Measurements from ENCODE around the gene SRR. TPM values are rescaled to one million over a fixed set of nuclear protein-coding genes. Genes with fewer than 3 reads are reported as not detected.

Gene SRR
- total and polyA plus RNA-seq, 3 experiments from 2014 or later, result 5.7 to 13.4 (median 11.7) TPM

DNA sequence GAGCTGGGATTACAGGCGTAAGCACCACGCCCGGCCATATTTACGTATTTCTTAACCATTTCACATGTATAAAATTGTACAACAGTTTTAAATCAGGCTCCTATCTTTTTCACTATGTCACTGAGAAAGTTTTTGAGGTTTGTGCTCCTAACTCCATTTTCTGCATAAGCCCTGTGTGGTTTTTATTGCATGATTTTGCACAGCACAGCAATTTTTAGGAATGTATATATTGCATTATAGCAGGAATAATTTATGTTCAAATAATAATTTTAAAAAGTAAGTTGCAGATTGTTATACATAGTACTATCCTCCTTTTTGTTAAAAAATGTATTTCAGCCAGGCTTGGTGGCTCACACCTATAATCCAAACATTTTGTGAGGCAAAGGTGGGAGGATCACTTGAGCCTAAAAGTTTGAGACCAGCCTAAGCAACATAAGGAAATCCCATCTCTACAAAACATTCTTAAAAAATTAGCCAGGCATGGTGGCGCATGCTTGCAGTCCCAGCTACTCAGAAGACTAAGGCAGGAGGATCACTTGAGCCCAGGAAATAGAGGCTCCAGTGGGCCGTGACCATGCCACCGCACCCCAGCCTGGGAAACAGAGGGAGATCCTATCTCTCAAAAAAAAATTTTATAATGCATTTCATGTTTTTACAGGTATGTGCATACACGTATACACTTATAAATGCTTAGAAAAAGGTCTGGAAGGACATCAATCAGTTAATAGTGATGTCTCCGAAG, 26.1 kb upstream of the SRR start:
- no peak for DNase-seq
- Mint-ChIP-seq H3K36me3 (peaks cover 23 to 70% (median 33%) of the 10 kb centered on the region in 3 donors), H3K9me3 (no peaks in the 10 kb centered on the region), H3K4me1 (peaks cover 30 to 46% (median 43%) of the 10 kb centered on the region in 3 donors), H3K4me3 (no peak overlapping the region), H3K27me3 (no peaks in the 10 kb centered on the region), H3K27ac (peak overlapping the region in 1 of 8 donors; percentile 38)
- Histone ChIP-seq H3K4me1 (ENCODE audit: insufficient read depth, low read length) (peaks cover 30% of the 10 kb centered on the region), H3K27ac (ENCODE audit: low read depth, low read length) (no peak overlapping the region), H3K36me3 (ENCODE audit: insufficient read depth, low read length) (peaks cover 3% of the 10 kb centered on the region), H3K4me3 (ENCODE audit: low read length) (no peak overlapping the region), H3K27me3 (ENCODE audit: insufficient read depth, low read length, poor library complexity, severe bottlenecking) (no peaks in the 10 kb centered on the region), H3K9me3 (ENCODE audit: low read length) (no peaks in the 10 kb centered on the region)
- ChIA-PET POLR2A (interaction anchor here (0.7 kb wide), 1 partner anchor 62 kb away, joined by 3 read pairs; no protein-coding TSS in a partner anchor), CTCF (interaction anchor here (2.1 kb wide), 1 partner anchor 33 kb away, joined by 9 read pairs; no protein-coding TSS in a partner anchor)

DNA sequence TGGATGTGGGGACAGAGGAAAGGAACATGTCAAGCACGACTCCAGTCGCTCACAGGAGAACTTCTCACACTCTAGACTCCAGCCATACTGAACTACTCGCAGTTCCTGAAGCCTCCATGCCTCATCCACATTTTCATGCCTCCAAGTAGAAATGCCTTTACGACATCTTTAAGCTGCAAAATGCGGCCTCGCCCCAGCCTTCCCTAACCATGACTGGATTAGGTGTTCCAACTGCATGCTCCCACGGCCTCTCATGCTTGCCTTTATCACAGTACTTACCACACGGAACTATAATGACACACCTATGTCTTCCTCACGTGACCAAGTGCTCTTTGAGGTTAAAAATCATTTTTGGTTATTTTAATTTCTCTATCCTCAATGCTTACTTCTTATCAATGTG, 24.0 kb upstream of the SRR start:
- ChIA-PET POLR2A (interaction anchor here (0.7 to 2.3 kb wide), 3 partner anchors 13 to 225 kb away, joined by 3 to 12 read pairs (median 3); partner anchors contain the start of gene HIC1), CTCF (interaction anchor here (0.7 to 6.5 kb wide), 4 partner anchors 13 to 223 kb away, joined by 3 to 121 read pairs (median 27); partner anchors contain the start of gene HIC1)
- H3K36me3 Mint-ChIP-seq, result peaks cover 17 to 73% (median 39%) of the 10 kb centered on the region in 3 donors
- no peaks in the 10 kb centered on the region for H3K9me3 Mint-ChIP-seq
- H3K4me1 Mint-ChIP-seq, result peaks cover 22 to 35% (median 35%) of the 10 kb centered on the region in 3 donors
- H3K4me3 Mint-ChIP-seq, result no peak overlapping the region
- Histone ChIP-seq H3K27me3 (ENCODE audit: insufficient read depth, low read length, poor library complexity, severe bottlenecking) (no peaks in the 10 kb centered on the region), H3K27ac (ENCODE audit: low read depth, low read length) (no peak overlapping the region), H3K36me3 (ENCODE audit: insufficient read depth, low read length) (peaks cover 5% of the 10 kb centered on the region), H3K4me3 (ENCODE audit: low read length) (no peak overlapping the region), H3K4me1 (ENCODE audit: insufficient read depth, low read length) (peaks cover 22% of the 10 kb centered on the region), H3K9me3 (ENCODE audit: low read length) (no peaks in the 10 kb centered on the region)
- H3K27ac Mint-ChIP-seq, result peak overlapping the region in 1 of 8 donors; percentile 21
- no peak for DNase-seq
- H3K27me3 Mint-ChIP-seq, result no peaks in the 10 kb centered on the region

DNA sequence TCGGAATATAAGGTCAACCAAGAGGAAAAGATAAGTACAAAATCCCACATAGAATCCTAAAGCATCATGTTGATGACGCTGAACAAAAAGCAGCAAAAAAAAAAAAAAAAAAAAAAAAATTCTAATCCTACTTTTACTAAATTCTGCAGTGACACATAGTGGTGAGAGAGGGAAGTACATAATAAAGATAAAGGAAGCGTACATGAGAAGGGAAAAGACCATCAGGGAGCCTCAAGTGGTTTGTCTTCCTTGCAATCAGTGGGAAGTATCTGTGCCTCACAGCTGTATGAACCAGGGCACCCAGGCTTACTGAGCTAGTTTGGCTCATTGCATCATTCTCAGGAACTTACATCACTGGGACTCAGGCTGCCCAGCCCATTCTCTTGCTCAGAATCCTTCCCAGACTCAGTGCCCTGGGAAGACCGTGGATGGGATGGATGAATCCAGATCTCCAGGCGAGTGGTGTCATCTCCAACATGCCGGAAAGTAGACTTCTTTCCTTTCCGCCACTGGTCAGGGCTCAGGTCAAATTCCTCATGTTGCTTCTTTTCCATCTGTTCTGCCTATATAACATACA, 21.4 kb upstream of the SRR start:
- Mint-ChIP-seq H3K4me3 (peak overlapping the region in 1 of 7 donors; percentile 24), H3K27ac (peak overlapping the region in 7 of 8 donors; percentile 11 to 85 (median 57)), H3K4me1 (peaks cover 7 to 14% (median 14%) of the 10 kb centered on the region in 3 donors), H3K27me3 (no peaks in the 10 kb centered on the region), H3K36me3 (peaks cover 14 to 75% (median 39%) of the 10 kb centered on the region in 3 donors), H3K9me3 (no peaks in the 10 kb centered on the region)
- peak in 2 of 5 donors; percentile 56 to 65 for DNase-seq
- ChIA-PET CTCF (interaction anchor here (0.7 to 6.5 kb wide), 15 partner anchors 13 to 226 kb away, joined by 3 to 121 read pairs (median 4); partner anchors contain the start of gene HIC1), POLR2A (no interaction called here)
- Histone ChIP-seq H3K9me3 (ENCODE audit: low read length) (no peaks in the 10 kb centered on the region), H3K4me3 (ENCODE audit: low read length) (no peak overlapping the region), H3K36me3 (ENCODE audit: insufficient read depth, low read length) (peaks cover 13% of the 10 kb centered on the region), H3K27me3 (ENCODE audit: insufficient read depth, low read length, poor library complexity, severe bottlenecking) (no peaks in the 10 kb centered on the region), H3K27ac (ENCODE audit: low read depth, low read length) (no peak overlapping the region), H3K4me1 (ENCODE audit: insufficient read depth, low read length) (peaks cover 7% of the 10 kb centered on the region)

- ChIA-PET POLR2A (no interaction called here), CTCF (interaction anchor here (0.7 to 6.5 kb wide), 13 partner anchors 13 to 227 kb away, joined by 3 to 121 read pairs (median 4); partner anchors contain the start of gene HIC1)
- H3K4me3 ChIP-seq (ENCODE audit: low read length), result no peak overlapping the region
- no peak overlapping the region for H3K27ac ChIP-seq (ENCODE audit: low read depth, low read length)
- H3K4me1 ChIP-seq (ENCODE audit: insufficient read depth, low read length), result peaks cover 7% of the 10 kb centered on the region
- Mint-ChIP-seq H3K9me3 (no peaks in the 10 kb centered on the region), H3K27me3 (no peaks in the 10 kb centered on the region), H3K4me1 (peaks cover 9 to 14% (median 12%) of the 10 kb centered on the region in 3 donors), H3K27ac (peak overlapping the region in 4 of 8 donors; percentile 14 to 68 (median 43)), H3K36me3 (peaks cover 14 to 80% (median 43%) of the 10 kb centered on the region in 3 donors), H3K4me3 (no peak overlapping the region)
- H3K36me3 ChIP-seq (ENCODE audit: insufficient read depth, low read length), result peaks cover 17% of the 10 kb centered on the region
- no peaks in the 10 kb centered on the region for H3K27me3 ChIP-seq (ENCODE audit: insufficient read depth, low read length, poor library complexity, severe bottlenecking)
- no peak for DNase-seq
- H3K9me3 ChIP-seq (ENCODE audit: low read length), result no peaks in the 10 kb centered on the region
Measured at GRCh38 chr17:2283302-2283701, 20.4 kb upstream of the SRR start.

DNA sequence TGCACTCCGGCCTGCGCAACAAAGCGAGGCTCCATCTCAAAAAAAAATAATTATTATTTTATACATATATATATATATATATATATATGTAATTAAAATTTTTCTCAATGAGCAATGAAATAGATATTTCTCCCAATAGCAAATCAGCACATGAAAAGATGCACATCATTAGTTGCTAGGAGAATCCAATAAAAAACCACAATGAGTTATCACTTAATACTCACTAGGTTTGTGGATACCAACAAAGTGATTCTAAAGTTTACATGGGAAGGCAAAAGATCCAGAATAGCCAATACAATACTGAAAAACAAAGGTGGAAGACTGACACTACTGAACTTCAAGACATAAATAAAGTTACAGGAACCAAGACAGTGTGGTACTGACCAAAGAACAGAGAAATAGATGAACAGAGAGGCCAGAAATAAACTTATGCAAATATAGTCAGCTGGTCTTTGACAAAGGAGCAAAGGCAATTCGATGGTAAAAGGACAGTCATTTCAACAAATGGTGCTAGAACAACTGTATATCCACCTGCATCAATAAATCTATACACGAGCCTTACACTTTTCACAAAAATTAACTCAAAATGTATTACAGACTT, 13.8 kb upstream of the SRR start:
- Histone ChIP-seq H3K27me3 (ENCODE audit: insufficient read depth, low read length, poor library complexity, severe bottlenecking) (no peaks in the 10 kb centered on the region), H3K9me3 (ENCODE audit: low read length) (no peaks in the 10 kb centered on the region), H3K27ac (ENCODE audit: low read depth, low read length) (no peak overlapping the region), H3K4me1 (ENCODE audit: insufficient read depth, low read length) (no peaks in the 10 kb centered on the region), H3K36me3 (ENCODE audit: insufficient read depth, low read length) (peaks cover 43% of the 10 kb centered on the region), H3K4me3 (ENCODE audit: low read length) (no peak overlapping the region)
- Mint-ChIP-seq H3K4me1 (peaks cover 9 to 12% (median 12%) of the 10 kb centered on the region in 3 donors), H3K27ac (peak overlapping the region in 1 of 8 donors; percentile 11), H3K36me3 (peaks cover 4 to 81% (median 37%) of the 10 kb centered on the region in 3 donors), H3K4me3 (no peak overlapping the region), H3K27me3 (no peaks in the 10 kb centered on the region), H3K9me3 (no peaks in the 10 kb centered on the region)
- ChIA-PET POLR2A (no interaction called here), CTCF (no interaction called here)
- DNase-seq, result no peak

DNA sequence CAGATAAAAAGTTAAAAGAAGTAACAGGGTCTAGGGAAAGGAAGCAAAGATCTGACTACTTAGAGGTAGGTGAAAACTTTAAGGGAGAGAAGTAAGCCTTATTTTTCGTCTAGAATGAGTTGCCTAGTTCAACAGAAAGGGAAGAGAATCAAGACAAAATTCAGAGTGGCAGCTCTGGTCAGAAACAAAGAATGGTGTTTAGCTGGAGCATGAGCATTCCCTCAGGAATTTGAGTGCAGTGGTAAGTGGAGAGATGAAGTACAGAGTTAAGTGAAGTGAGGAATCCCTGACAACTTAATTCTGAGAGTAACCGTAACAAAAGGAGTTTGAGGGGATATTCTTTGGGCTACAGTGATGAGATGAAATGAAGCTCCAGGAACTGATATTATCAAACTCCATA, 11.7 kb upstream of the SRR start:
- H3K27me3 ChIP-seq (ENCODE audit: insufficient read depth, low read length, poor library complexity, severe bottlenecking), result no peaks in the 10 kb centered on the region
- no peak overlapping the region for H3K27ac ChIP-seq (ENCODE audit: low read depth, low read length)
- peaks cover 4 to 87% (median 33%) of the 10 kb centered on the region in 3 donors for H3K36me3 Mint-ChIP-seq
- no peak for DNase-seq
- H3K4me1 ChIP-seq (ENCODE audit: insufficient read depth, low read length), result peaks cover 5% of the 10 kb centered on the region
- H3K9me3 Mint-ChIP-seq, result no peaks in the 10 kb centered on the region
- ChIA-PET CTCF (interaction anchor here (1.2 kb wide), 1 partner anchor 11 kb away, joined by 3 read pairs; no protein-coding TSS in a partner anchor), POLR2A (no interaction called here)
- H3K27me3 Mint-ChIP-seq, result no peaks in the 10 kb centered on the region
- peaks cover 23 to 30% (median 28%) of the 10 kb centered on the region in 3 donors for H3K4me1 Mint-ChIP-seq
- no peak overlapping the region for H3K27ac Mint-ChIP-seq
- H3K36me3 ChIP-seq (ENCODE audit: insufficient read depth, low read length), result peaks cover 58% of the 10 kb centered on the region
- H3K9me3 ChIP-seq (ENCODE audit: low read length), result no peaks in the 10 kb centered on the region
- H3K4me3 ChIP-seq (ENCODE audit: low read length), result no peak overlapping the region
- no peak overlapping the region for H3K4me3 Mint-ChIP-seq

- peaks cover 3 to 91% (median 33%) of the 10 kb centered on the region in 3 donors for H3K36me3 Mint-ChIP-seq
- H3K4me1 ChIP-seq (ENCODE audit: insufficient read depth, low read length), result peaks cover 5% of the 10 kb centered on the region
- H3K9me3 Mint-ChIP-seq, result no peaks in the 10 kb centered on the region
- H3K36me3 ChIP-seq (ENCODE audit: insufficient read depth, low read length), result peaks cover 69% of the 10 kb centered on the region
- no peak overlapping the region for H3K27ac ChIP-seq (ENCODE audit: low read depth, low read length)
- H3K27ac Mint-ChIP-seq, result peak overlapping the region in 4 of 8 donors; percentile 26 to 84 (median 53)
- H3K4me1 Mint-ChIP-seq, result peaks cover 41 to 61% (median 52%) of the 10 kb centered on the region in 3 donors
- H3K4me3 Mint-ChIP-seq, result peak overlapping the region in 1 of 7 donors; percentile 48
- CTCF ChIA-PET, result interaction anchor here (0.7 kb wide), 1 partner anchor 240 kb away, joined by 3 read pairs; no protein-coding TSS in a partner anchor
- no peak overlapping the region for H3K4me3 ChIP-seq (ENCODE audit: low read length)
- H3K27me3 ChIP-seq (ENCODE audit: insufficient read depth, low read length, poor library complexity, severe bottlenecking), result no peaks in the 10 kb centered on the region
- no peaks in the 10 kb centered on the region for H3K9me3 ChIP-seq (ENCODE audit: low read length)
- POLR2A ChIA-PET, result interaction anchor here (0.7 kb wide), 1 partner anchor 12 kb away, joined by 3 read pairs; no protein-coding TSS in a partner anchor
- DNase-seq, result no peak
- no peaks in the 10 kb centered on the region for H3K27me3 Mint-ChIP-seq
Measured at GRCh38 chr17:2295575-2295974, 8.2 kb upstream of the SRR start.

All from CD8-positive, alpha-beta memory T cell (primary cell).